Measurements from ENCODE around the gene GRXCR1. TPM values are rescaled to one million over a fixed set of nuclear protein-coding genes. Genes with fewer than 3 reads are reported as not detected.

The GRXCR1 gene
- total and polyA plus RNA-seq, 2 of the 13 experiments (the other 11 are each of a cell fraction or from before 2014, with no cell fraction given): not detected

DNA sequence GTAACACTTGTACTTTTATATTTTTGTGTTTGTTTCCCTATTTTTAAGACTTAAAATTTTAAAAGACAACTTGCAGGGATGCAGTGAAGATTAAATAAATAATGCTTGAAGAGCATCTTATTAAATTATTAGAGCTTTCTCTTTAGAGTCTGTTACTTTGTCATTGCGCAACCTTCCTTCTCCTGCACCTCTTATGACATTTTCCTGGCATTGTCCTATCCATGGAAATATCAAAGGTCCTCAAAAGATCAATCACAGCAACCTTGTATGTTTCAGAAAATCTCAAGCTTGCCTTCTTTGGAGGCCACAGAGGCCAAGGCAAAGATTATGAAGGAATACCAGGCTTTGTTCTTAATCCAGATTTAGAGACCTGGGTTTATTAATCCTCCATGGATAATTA, 116.3 kb downstream of the GRXCR1 start:
- Histone ChIP-seq H3K27ac (ENCODE audit: extremely low read length, insufficient read depth, low read length) (no peak overlapping the region), H2AFZ (ENCODE audit: low read length) (no peak overlapping the region), H3K4me1 (ENCODE audit: insufficient read depth, low read length) (no peaks in the 10 kb centered on the region), H4K20me1 (ENCODE audit: insufficient read depth, low read length) (no peaks in the 10 kb centered on the region), H3K36me3 (replicated peaks in 1 of 2; ENCODE audit: control insufficient read depth in 1 of 2, insufficient read depth in 2 of 2, low read length in 2 of 2) (no peaks in the 10 kb centered on the region), H3K79me2 (ENCODE audit: insufficient read depth, low read length) (no peaks in the 10 kb centered on the region), H3K27me3 (ENCODE audit: control insufficient read depth in 1 of 2, insufficient read depth in 2 of 2, low read length in 2 of 2) (no peaks in the 10 kb centered on the region), H3K9me3 (ENCODE audit: low read length) (peaks cover 30% of the 10 kb centered on the region), H3K4me3 (replicated peaks in 1 of 3; ENCODE audit: insufficient read depth in 1 of 3, low read depth in 2 of 3, low read length in 3 of 3) (no peak overlapping the region), H3K9ac (ENCODE audit: insufficient read depth, low read depth, low read length) (no peak overlapping the region), H3K4me2 (ENCODE audit: low read depth, low read length) (no peak overlapping the region)
- no TSS peak for BruUV-seq (replicated peaks)
- 10% methylated on average over 1 of the region's 1 CpG for WGBS (ENCODE audit: low lambda C conversion rate)
- TF ChIP-seq IRF2 (CRISPR knock-in tag; IDR thresholded peaks at IDR 0.05) (no peak), HOXA7 (CRISPR knock-in tag; IDR thresholded peaks at IDR 0.05) (no peak), KLF16 (CRISPR knock-in tag; IDR thresholded peaks at IDR 0.05) (no peak), SIX4 (CRISPR knock-in tag; IDR thresholded peaks at IDR 0.05) (no peak), CEBPB (IDR thresholded peaks at IDR 0.05; ENCODE audit: borderline replicate concordance, low read depth, low read length) (peak; percentile 80)
- in situ Hi-C loops (cut with HindIII; ENCODE audit: extremely low pct_ligation_motif_present, low pct_unique_long_range_greater_than_20kb) (no loop called here), intact Hi-C loops (cut with micrococcal nuclease; ENCODE audit: unreplicated experiment) (no loop called here)
- FAIRE-seq (no peak), DNase-seq (ENCODE audit: low spot score) (no peak), ATAC-seq (no peak)
- ChIA-PET POLR2A (no interaction called here), CTCF (ENCODE audit: low intra/inter-chr PET ratio, low total read pairs) (no interaction called here)

DNA sequence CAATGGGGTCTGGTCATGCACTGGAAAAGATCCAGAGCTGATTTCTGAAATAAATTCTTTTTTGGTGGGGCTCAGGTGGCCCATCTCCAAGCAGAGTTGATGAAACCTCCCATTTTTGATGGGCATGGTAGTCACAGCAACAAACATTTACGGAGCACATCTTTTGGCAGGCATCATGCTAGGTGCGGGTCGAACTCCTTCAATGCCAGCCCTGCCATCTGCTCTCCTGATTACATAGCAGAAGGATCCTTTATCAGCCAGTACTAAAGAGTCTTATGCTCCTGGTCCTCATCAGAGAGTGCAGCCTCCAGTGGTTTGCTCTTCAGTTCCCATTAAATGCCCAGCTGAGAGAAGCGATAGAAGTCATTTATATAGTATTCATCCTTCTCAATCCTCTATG, 121.7 kb downstream of the GRXCR1 start:
- no TSS peak for BruUV-seq (replicated peaks)
- POLR2A ChIA-PET: no interaction called here
- TF ChIP-seq MIER3 (CRISPR knock-in tag; IDR thresholded peaks at IDR 0.05; ENCODE audit: borderline replicate concordance) (no peak), HCFC1 (IDR thresholded peaks at IDR 0.05; ENCODE audit: low read depth, low read length) (no peak), BRD4 (CRISPR knock-in tag; IDR thresholded peaks at IDR 0.05) (no peak), PRMT3 (CRISPR knock-in tag; IDR thresholded peaks at IDR 0.05; ENCODE audit: borderline replicate concordance, low read depth) (no peak), TGIF2 (CRISPR knock-in tag; IDR thresholded peaks at IDR 0.05) (no peak)
- TF ChIP-seq, protein P1, sequence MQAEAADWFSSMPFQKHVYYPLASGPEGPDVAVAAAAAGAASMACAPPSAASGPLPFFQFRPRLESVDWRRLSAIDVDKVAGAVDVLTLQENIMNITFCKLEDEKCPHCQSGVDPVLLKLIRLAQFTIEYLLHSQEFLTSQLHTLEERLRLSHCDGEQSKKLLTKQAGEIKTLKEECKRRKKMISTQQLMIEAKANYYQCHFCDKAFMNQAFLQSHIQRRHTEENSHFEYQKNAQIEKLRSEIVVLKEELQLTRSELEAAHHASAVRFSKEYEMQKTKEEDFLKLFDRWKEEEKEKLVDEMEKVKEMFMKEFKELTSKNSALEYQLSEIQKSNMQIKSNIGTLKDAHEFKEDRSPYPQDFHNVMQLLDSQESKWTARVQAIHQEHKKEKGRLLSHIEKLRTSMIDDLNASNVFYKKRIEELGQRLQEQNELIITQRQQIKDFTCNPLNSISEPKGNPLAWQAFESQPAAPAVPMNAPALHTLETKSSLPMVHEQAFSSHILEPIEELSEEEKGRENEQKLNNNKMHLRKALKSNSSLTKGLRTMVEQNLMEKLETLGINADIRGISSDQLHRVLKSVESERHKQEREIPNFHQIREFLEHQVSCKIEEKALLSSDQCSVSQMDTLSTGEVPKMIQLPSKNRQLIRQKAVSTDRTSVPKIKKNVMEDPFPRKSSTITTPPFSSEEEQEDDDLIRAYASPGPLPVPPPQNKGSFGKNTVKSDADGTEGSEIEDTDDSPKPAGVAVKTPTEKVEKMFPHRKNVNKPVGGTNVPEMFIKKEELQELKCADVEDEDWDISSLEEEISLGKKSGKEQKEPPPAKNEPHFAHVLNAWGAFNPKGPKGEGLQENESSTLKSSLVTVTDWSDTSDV (CRISPR knock-in tag; IDR thresholded peaks at IDR 0.05): no peak
- TF ChIP-seq, protein P2, sequence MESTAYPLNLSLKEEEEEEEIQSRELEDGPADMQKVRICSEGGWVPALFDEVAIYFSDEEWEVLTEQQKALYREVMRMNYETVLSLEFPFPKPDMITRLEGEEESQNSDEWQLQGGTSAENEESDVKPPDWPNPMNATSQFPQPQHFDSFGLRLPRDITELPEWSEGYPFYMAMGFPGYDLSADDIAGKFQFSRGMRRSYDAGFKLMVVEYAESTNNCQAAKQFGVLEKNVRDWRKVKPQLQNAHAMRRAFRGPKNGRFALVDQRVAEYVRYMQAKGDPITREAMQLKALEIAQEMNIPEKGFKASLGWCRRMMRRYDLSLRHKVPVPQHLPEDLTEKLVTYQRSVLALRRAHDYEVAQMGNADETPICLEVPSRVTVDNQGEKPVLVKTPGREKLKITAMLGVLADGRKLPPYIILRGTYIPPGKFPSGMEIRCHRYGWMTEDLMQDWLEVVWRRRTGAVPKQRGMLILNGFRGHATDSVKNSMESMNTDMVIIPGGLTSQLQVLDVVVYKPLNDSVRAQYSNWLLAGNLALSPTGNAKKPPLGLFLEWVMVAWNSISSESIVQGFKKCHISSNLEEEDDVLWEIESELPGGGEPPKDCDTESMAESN (CRISPR knock-in tag; conservative IDR thresholded peaks at IDR 0.05): no peak

More for the DNA sequence above, 121.7 kb downstream of the GRXCR1 start:
- in situ Hi-C loops (cut with HindIII; ENCODE audit: extremely low pct_ligation_motif_present, low pct_unique_long_range_greater_than_20kb): no loop called here
- ATAC-seq: no peak
- no peak for DNase-seq (ENCODE audit: low spot score)
- intact Hi-C loops (cut with micrococcal nuclease; ENCODE audit: unreplicated experiment): no loop called here
- Histone ChIP-seq H3K27ac (ENCODE audit: extremely low read length, insufficient read depth, low read length) (no peak overlapping the region), H4K20me1 (ENCODE audit: insufficient read depth, low read length) (no peaks in the 10 kb centered on the region), H3K36me3 (replicated peaks in 1 of 2; ENCODE audit: control insufficient read depth in 1 of 2, insufficient read depth in 2 of 2, low read length in 2 of 2) (no peaks in the 10 kb centered on the region), H2AFZ (ENCODE audit: low read length) (no peak overlapping the region), H3K4me1 (ENCODE audit: insufficient read depth, low read length) (no peaks in the 10 kb centered on the region), H3K9ac (ENCODE audit: insufficient read depth, low read depth, low read length) (no peak overlapping the region), H3K9me3 (ENCODE audit: low read length) (no peaks in the 10 kb centered on the region; the same call in 1 of the 2 replicates), H3K79me2 (ENCODE audit: insufficient read depth, low read length) (no peaks in the 10 kb centered on the region), H3K4me2 (ENCODE audit: low read depth, low read length) (no peak overlapping the region), H3K4me3 (replicated peaks in 1 of 3; ENCODE audit: insufficient read depth in 1 of 3, low read depth in 2 of 3, low read length in 3 of 3) (no peak overlapping the region), H3K27me3 (ENCODE audit: control insufficient read depth in 1 of 2, insufficient read depth in 2 of 2, low read length in 2 of 2) (no peaks in the 10 kb centered on the region)
- CTCF ChIA-PET (ENCODE audit: low intra/inter-chr PET ratio, low total read pairs): no interaction called here
- FAIRE-seq: no peak
- 10% methylated on average over 2 of the region's 4 CpGs for WGBS (ENCODE audit: low lambda C conversion rate)

All from HepG2 (cell line).